ENCODE results near the gene TMEM235.

Gene TMEM235

DNA sequence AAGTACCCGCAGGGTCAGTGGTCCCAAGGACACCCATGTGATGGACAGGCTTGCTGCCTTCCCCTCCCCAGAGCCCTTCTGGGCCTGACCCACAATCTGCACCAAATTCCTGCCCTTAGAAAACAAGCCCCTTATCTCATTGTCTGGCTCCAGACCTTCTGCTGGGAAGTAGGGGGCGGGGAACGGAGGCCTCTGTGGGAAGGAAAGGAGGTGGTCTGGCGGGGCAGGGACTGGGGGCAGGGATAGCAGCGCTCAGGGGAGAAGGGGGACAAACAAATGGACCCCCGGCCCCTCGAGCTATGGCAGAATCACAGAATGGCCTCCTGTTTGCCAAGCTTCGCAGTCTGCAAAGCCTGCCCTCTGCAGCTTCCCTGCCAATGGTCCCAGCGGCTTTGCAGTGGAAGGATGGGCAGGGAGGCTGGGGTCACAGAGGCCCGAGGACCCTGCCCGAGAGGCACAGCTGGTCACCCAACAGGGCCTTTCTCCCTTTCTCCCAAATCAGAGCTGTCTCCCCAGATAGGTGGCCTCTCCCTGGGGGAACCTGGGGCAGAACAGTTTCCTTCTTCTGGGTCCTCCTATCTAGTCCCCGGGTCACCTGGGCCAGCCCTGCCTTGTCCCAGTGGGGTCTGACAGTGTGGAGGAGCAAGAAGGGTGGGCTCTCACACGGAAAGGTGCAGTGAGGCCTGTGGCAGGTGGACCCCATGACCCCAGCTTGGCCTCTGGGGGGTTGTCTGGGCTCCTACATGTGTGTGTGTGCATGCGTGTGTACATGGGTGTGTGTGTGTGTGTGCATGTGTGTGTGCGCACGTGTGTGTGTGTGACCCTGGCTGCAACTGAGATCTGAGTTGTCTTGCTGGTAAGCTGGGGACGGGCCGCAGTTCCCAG lies 25.5 kb downstream of the TMEM235 start:
- CTCF ChIA-PET, result no interaction called here
- no peak for TF ChIP-seq ZNF384 (IDR thresholded peaks at IDR 0.05)
- TF ChIP-seq CTBP1 (IDR thresholded peaks at IDR 0.05; ENCODE audit: borderline replicate concordance), result no peak
- no peak for TF ChIP-seq SUZ12 (IDR thresholded peaks at IDR 0.05)
- TF ChIP-seq, protein P1, sequence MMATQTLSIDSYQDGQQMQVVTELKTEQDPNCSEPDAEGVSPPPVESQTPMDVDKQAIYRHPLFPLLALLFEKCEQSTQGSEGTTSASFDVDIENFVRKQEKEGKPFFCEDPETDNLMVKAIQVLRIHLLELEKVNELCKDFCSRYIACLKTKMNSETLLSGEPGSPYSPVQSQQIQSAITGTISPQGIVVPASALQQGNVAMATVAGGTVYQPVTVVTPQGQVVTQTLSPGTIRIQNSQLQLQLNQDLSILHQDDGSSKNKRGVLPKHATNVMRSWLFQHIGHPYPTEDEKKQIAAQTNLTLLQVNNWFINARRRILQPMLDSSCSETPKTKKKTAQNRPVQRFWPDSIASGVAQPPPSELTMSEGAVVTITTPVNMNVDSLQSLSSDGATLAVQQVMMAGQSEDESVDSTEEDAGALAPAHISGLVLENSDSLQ (IDR thresholded peaks at IDR 0.05), result no peak
- TF ChIP-seq NFRKB (IDR thresholded peaks at IDR 0.05), result no peak
- TF ChIP-seq FOXM1 (IDR thresholded peaks at IDR 0.05; ENCODE audit: borderline replicate concordance), result no peak
- POLR2A ChIA-PET, result no interaction called here
- no peak for DNase-seq (ENCODE audit: extremely low spot score)

DNA sequence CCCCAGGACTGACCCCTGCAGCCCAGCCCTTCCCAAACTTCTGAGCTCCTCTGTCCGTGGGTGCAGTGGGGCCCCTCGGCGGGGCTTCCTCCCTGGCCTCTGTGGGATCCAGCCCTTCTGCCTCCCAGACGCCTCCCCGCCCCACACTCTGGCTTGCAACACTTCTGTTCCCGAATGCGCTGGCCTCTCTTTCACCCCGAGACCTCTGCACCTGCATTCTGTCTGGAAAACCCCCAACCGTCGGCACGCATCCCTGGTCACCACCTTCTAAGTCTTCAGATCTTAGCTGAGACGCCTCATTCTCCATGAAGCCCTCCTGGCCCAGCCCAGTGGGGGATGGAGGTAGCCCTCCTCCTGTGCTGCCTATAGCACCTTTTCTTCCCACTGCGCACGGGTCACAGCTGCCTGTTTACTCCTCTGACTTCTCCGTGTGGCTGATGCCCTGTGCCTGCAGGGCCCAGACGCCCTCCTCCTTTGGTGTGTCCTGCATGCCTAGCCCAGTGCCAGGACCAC lies 26.4 kb downstream of the TMEM235 start:
- TF ChIP-seq SP1 (IDR thresholded peaks at IDR 0.05) (no peak), FOXA1 (IDR thresholded peaks at IDR 0.05) (no peak), FOXK2 (IDR thresholded peaks at IDR 0.05) (no peak), ARNT (IDR thresholded peaks at IDR 0.05) (no peak), NFRKB (IDR thresholded peaks at IDR 0.05) (no peak), SUZ12 (IDR thresholded peaks at IDR 0.05) (no peak), L3MBTL2 (conservative IDR thresholded peaks at IDR 0.05) (no peak), TARDBP (IDR thresholded peaks at IDR 0.05) (no peak), LEF1 (IDR thresholded peaks at IDR 0.05; ENCODE audit: borderline replicate concordance) (no peak), BHLHE40 (IDR thresholded peaks at IDR 0.05; ENCODE audit: borderline replicate concordance) (no peak), CTBP1 (IDR thresholded peaks at IDR 0.05; ENCODE audit: borderline replicate concordance) (no peak), ZNF384 (IDR thresholded peaks at IDR 0.05) (no peak), HDGF (IDR thresholded peaks at IDR 0.05; ENCODE audit: borderline replicate concordance) (no peak), FOXM1 (IDR thresholded peaks at IDR 0.05; ENCODE audit: borderline replicate concordance) (no peak), ELF4 (IDR thresholded peaks at IDR 0.05) (no peak)
- TF ChIP-seq, protein P1 (IDR thresholded peaks at IDR 0.05), result no peak
- ChIA-PET CTCF (no interaction called here), POLR2A (no interaction called here)
- no peak for DNase-seq (ENCODE audit: extremely low spot score)

DNA sequence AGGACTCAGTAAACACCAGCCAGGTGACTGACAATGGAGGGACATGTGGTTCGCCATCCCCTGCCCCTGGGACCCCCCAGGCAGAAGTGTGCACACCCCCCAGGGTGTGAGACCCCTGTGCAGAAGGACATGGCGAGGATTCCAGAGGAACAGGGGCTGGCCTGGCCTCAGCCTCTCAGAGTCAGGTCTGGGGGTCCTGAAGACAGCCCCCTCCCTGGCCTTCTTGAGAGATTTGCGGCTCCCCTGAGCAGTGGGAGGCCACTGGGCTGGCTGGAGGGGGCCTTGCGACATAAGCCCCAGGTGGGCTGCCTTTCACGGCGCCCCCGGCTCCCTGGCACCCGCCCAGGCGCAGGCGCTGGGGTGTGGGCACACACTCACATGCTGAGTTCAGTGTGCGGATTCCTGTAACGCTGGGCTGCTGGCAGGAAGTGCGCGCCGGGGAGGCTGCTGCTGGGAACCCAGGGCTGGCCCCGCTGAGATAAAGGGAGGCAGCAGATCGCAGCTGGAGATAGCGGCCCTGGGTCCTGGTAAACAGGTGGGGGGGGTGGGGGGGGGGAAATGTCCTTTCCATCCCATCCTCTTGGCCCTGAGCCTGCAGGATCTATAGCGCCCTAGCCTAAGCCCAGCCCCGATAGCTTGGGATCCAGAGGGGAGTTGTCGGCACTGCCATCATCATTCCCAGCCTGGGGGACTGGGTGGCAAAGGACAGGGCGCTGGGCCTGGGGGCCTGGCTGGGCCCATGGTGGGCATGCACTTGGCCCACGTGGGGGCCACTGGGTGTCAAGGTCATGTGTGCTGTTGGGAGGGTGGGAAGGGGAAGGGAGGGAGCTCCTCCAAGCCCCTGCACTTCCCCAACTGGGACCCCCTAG lies 27.1 kb downstream of the TMEM235 start:
- TF ChIP-seq FOXA1 (IDR thresholded peaks at IDR 0.05) (no peak), SP1 (IDR thresholded peaks at IDR 0.05) (no peak), FOXK2 (IDR thresholded peaks at IDR 0.05) (no peak), TARDBP (IDR thresholded peaks at IDR 0.05) (no peak), ARNT (IDR thresholded peaks at IDR 0.05) (no peak), FOXM1 (IDR thresholded peaks at IDR 0.05; ENCODE audit: borderline replicate concordance) (no peak), CTBP1 (IDR thresholded peaks at IDR 0.05; ENCODE audit: borderline replicate concordance) (no peak), ZNF384 (IDR thresholded peaks at IDR 0.05) (no peak), ELF4 (IDR thresholded peaks at IDR 0.05) (no peak)
- POLR2A ChIA-PET, result no interaction called here
- CTCF ChIA-PET, result no interaction called here
- DNase-seq (ENCODE audit: extremely low spot score), result no peak

DNA sequence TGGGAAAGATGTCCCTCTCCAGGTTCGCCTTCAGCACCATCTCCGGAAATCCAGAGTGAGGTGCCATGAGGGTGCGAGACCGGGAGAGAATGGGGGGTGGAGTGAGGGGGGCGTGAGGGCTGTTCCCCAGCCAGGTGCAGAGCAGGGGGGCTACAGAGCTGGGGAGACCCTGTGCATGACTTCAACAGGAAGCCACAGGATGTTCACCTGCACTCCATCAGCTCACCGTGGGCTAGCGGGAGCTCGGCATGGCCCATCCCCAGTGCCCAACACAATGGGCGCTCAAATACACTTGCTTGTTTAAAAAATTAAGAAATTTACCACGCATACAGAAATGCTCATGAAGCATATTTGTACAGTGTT lies 27.7 kb downstream of the TMEM235 start:
- TF ChIP-seq ZNF384 (IDR thresholded peaks at IDR 0.05), result no peak
- no peak for TF ChIP-seq NFRKB (IDR thresholded peaks at IDR 0.05)
- TF ChIP-seq ELF4 (IDR thresholded peaks at IDR 0.05), result no peak
- TF ChIP-seq HDGF (IDR thresholded peaks at IDR 0.05; ENCODE audit: borderline replicate concordance), result no peak
- TF ChIP-seq, protein P1 (IDR thresholded peaks at IDR 0.05), result no peak
- TF ChIP-seq FOXA1 (IDR thresholded peaks at IDR 0.05), result no peak
- no peak for TF ChIP-seq L3MBTL2 (conservative IDR thresholded peaks at IDR 0.05)
- no peak for TF ChIP-seq TARDBP (IDR thresholded peaks at IDR 0.05)
- TF ChIP-seq LEF1 (IDR thresholded peaks at IDR 0.05; ENCODE audit: borderline replicate concordance), result no peak
- no peak for TF ChIP-seq FOXK2 (IDR thresholded peaks at IDR 0.05)
- TF ChIP-seq BHLHE40 (IDR thresholded peaks at IDR 0.05; ENCODE audit: borderline replicate concordance), result no peak
- no peak for TF ChIP-seq SUZ12 (IDR thresholded peaks at IDR 0.05)
- TF ChIP-seq FOXM1 (IDR thresholded peaks at IDR 0.05; ENCODE audit: borderline replicate concordance), result no peak
- no peak for TF ChIP-seq ARNT (IDR thresholded peaks at IDR 0.05)
- TF ChIP-seq SP1 (IDR thresholded peaks at IDR 0.05), result no peak
- TF ChIP-seq CTBP1 (IDR thresholded peaks at IDR 0.05; ENCODE audit: borderline replicate concordance), result no peak
- no peak for DNase-seq (ENCODE audit: extremely low spot score)
- ChIA-PET CTCF (no interaction called here), POLR2A (no interaction called here)

DNA sequence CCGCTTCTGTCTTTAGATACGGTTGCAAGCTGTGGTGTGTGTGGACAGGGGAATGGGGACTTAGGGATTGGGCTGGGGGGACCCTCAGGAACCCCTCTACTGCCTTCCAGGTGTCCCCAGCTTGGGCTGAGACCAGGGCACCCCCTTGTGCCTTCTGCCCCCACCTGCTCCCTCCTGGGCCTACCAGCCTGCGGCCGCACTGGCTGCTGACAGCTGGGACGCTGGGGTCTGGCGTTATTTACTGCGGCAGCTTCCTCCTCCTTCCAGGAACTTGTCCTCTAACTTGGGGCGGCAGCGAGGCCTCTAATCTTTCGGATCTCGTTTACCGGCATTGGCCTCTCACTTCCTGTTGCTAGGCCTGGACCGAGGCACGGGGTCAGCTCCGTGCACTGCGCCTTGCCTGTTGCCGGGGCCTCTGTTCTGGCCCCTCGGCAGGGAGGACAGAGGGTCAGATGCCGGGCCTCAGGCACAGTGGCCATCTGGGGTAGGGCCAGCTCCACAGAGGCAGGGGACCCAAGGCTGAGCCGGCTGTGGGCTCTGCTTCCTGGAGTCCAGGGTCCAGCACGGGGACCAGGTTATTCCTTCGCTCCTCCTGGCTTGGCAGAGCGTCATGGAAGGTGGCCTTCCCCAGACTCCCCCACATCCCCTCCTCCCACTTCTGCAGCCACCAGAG lies 31.8 kb downstream of the TMEM235 start:
- POLR2A ChIA-PET, result interaction anchor here (1.0 to 1.9 kb wide), 3 partner anchors 8 to 45 kb away, joined by 3 to 4 read pairs (median 4); no protein-coding TSS in a partner anchor
- no peak for DNase-seq (ENCODE audit: extremely low spot score)
- CTCF ChIA-PET, result no interaction called here
- TF ChIP-seq LEF1 (IDR thresholded peaks at IDR 0.05; ENCODE audit: borderline replicate concordance), result no peak
- no peak for TF ChIP-seq L3MBTL2 (conservative IDR thresholded peaks at IDR 0.05)
- no peak for TF ChIP-seq NFRKB (IDR thresholded peaks at IDR 0.05)
- TF ChIP-seq FOXM1 (IDR thresholded peaks at IDR 0.05; ENCODE audit: borderline replicate concordance), result no peak
- TF ChIP-seq TARDBP (IDR thresholded peaks at IDR 0.05), result no peak
- TF ChIP-seq HDGF (IDR thresholded peaks at IDR 0.05; ENCODE audit: borderline replicate concordance), result no peak
- TF ChIP-seq ARNT (IDR thresholded peaks at IDR 0.05), result no peak
- TF ChIP-seq SUZ12 (IDR thresholded peaks at IDR 0.05), result no peak
- no peak for TF ChIP-seq BHLHE40 (IDR thresholded peaks at IDR 0.05; ENCODE audit: borderline replicate concordance)
- TF ChIP-seq, protein P1 (IDR thresholded peaks at IDR 0.05), result no peak
- no peak for TF ChIP-seq SP1 (IDR thresholded peaks at IDR 0.05)
- no peak for TF ChIP-seq FOXK2 (IDR thresholded peaks at IDR 0.05)
- no peak for TF ChIP-seq CTBP1 (IDR thresholded peaks at IDR 0.05; ENCODE audit: borderline replicate concordance)
- no peak for TF ChIP-seq ELF4 (IDR thresholded peaks at IDR 0.05)
- TF ChIP-seq ZNF384 (IDR thresholded peaks at IDR 0.05), result no peak
- no peak for TF ChIP-seq FOXA1 (IDR thresholded peaks at IDR 0.05)
